ENCODE measurements around the gene EML1. TPM values are rescaled to one million over a fixed set of nuclear protein-coding genes. Genes with fewer than 3 reads are reported as not detected.
A peak's percentile ranks its signal among the peaks of the same experiment; 100 is the strongest.

Gene EML1
- total RNA-seq, 1 experiment from 2014 or later, result 9.5 TPM

GRCh38 chr14:99941211-99941610, 148.0 kb downstream of the EML1 start:
- H3K27ac Mint-ChIP-seq (ENCODE audit: low read depth, unreplicated experiment), result no peak overlapping the region
- TF ChIP-seq, protein P1, sequence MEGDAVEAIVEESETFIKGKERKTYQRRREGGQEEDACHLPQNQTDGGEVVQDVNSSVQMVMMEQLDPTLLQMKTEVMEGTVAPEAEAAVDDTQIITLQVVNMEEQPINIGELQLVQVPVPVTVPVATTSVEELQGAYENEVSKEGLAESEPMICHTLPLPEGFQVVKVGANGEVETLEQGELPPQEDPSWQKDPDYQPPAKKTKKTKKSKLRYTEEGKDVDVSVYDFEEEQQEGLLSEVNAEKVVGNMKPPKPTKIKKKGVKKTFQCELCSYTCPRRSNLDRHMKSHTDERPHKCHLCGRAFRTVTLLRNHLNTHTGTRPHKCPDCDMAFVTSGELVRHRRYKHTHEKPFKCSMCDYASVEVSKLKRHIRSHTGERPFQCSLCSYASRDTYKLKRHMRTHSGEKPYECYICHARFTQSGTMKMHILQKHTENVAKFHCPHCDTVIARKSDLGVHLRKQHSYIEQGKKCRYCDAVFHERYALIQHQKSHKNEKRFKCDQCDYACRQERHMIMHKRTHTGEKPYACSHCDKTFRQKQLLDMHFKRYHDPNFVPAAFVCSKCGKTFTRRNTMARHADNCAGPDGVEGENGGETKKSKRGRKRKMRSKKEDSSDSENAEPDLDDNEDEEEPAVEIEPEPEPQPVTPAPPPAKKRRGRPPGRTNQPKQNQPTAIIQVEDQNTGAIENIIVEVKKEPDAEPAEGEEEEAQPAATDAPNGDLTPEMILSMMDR (IDR thresholded peaks at IDR 0.05; ENCODE audit: unreplicated experiment), result no peak
- no peaks in the 10 kb centered on the region for H3K36me3 Mint-ChIP-seq (ENCODE audit: insufficient read depth, unreplicated experiment)
- ChIA-PET CTCF (no interaction called here), POLR2A (no interaction called here)
- H3K4me3 Mint-ChIP-seq (ENCODE audit: unreplicated experiment), result no peak overlapping the region
- H3K27me3 Mint-ChIP-seq (ENCODE audit: insufficient read depth, unreplicated experiment), result no peaks in the 10 kb centered on the region
- H3K4me1 Mint-ChIP-seq (ENCODE audit: insufficient read depth, unreplicated experiment), result no peaks in the 10 kb centered on the region
- intact Hi-C loops (cut with micrococcal nuclease), result no loop called here
- BruUV-seq (replicated peaks), result no TSS peak
- DNase-seq (ENCODE audit: unreplicated experiment), result no peak
- H3K9me3 Mint-ChIP-seq (ENCODE audit: unreplicated experiment), result no peaks in the 10 kb centered on the region

GRCh38 chr14:99943620-99944019, 150.4 kb downstream of the EML1 start:
- Mint-ChIP-seq H3K4me3 (ENCODE audit: unreplicated experiment) (no peak overlapping the region), H3K27me3 (ENCODE audit: insufficient read depth, unreplicated experiment) (no peaks in the 10 kb centered on the region), H3K9me3 (ENCODE audit: unreplicated experiment) (no peaks in the 10 kb centered on the region), H3K4me1 (ENCODE audit: insufficient read depth, unreplicated experiment) (peaks cover 6% of the 10 kb centered on the region), H3K27ac (ENCODE audit: low read depth, unreplicated experiment) (peak overlapping the region; percentile 44), H3K36me3 (ENCODE audit: insufficient read depth, unreplicated experiment) (no peaks in the 10 kb centered on the region)
- POLR2A ChIA-PET, result no interaction called here
- TF ChIP-seq, protein P1 (IDR thresholded peaks at IDR 0.05; ENCODE audit: unreplicated experiment), result no peak
- CTCF ChIA-PET, result no interaction called here
- BruUV-seq (replicated peaks), result no TSS peak
- no peak for DNase-seq (ENCODE audit: unreplicated experiment)
- intact Hi-C loops (cut with micrococcal nuclease), result no loop called here

- ChIA-PET POLR2A (no interaction called here), CTCF (no interaction called here)
- intact Hi-C loops (cut with micrococcal nuclease), result no loop called here
- Mint-ChIP-seq H3K27me3 (ENCODE audit: insufficient read depth, unreplicated experiment) (no peaks in the 10 kb centered on the region), H3K27ac (ENCODE audit: low read depth, unreplicated experiment) (no peak overlapping the region), H3K4me1 (ENCODE audit: insufficient read depth, unreplicated experiment) (peaks cover 6% of the 10 kb centered on the region), H3K4me3 (ENCODE audit: unreplicated experiment) (no peak overlapping the region), H3K9me3 (ENCODE audit: unreplicated experiment) (no peaks in the 10 kb centered on the region), H3K36me3 (ENCODE audit: insufficient read depth, unreplicated experiment) (no peaks in the 10 kb centered on the region)
- no peak for DNase-seq (ENCODE audit: unreplicated experiment)
- BruUV-seq (replicated peaks), result no TSS peak
- TF ChIP-seq, protein P1 (IDR thresholded peaks at IDR 0.05; ENCODE audit: unreplicated experiment), result no peak
These were observed 151.0 kb downstream of the EML1 start for GRCh38 chr14:99944241-99944651.

DNA sequence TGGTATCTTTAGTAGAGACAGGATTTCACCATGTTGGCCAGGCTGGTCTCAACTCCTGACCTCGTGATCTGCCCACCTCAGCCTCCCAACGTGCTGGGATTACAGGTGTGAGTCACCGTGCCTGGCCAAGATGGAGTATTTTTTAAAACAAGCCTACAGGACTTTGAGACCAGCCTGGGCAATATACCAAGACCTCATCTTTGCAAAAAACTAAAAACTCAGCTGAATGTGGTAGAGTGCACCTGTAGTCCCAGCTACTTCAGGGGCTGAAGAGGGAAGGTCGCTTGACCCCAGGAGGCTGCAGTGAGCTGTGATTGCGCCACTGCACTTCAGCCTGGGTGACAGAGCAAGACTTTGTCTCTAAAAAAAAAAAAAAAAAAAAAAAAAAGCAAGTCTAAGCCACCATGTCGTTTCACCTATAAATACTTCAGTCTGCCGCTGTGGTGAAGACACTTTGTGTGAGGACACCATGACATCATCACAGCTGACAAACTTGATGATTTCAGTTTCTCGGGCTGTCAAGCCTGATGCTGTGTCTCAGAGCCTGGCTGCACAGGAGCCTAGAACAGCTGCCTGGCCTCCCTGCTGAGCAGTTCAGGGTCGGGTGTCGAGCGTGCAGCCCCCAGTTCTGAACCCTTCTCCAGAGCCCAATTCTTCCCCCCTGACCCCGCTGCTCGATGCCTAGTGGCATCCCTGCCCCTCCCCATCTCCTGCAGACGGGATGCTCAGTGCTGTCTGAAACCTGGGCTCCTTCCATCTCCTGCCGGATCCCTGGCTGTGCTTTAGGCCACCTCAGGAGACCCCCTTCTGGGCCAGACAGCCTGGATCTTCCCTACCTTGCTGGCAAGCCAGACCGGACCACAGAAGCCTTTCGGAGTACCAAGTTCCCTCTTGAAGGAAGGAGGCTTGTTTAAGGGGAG, 152.8 kb downstream of the EML1 start:
- ChIA-PET CTCF (interaction anchor here (0.6 to 1.5 kb wide), 4 partner anchors 8 to 15 kb away, joined by 3 to 6 read pairs (median 4); no protein-coding TSS in a partner anchor), POLR2A (interaction anchor here (0.7 kb wide), 1 partner anchor 36 kb away, joined by 3 read pairs; no protein-coding TSS in a partner anchor)
- TF ChIP-seq, protein P1 (IDR thresholded peaks at IDR 0.05; ENCODE audit: unreplicated experiment), result no peak
- Mint-ChIP-seq H3K4me3 (ENCODE audit: unreplicated experiment) (no peak overlapping the region), H3K27me3 (ENCODE audit: insufficient read depth, unreplicated experiment) (no peaks in the 10 kb centered on the region), H3K9me3 (ENCODE audit: unreplicated experiment) (no peaks in the 10 kb centered on the region), H3K27ac (ENCODE audit: low read depth, unreplicated experiment) (no peak overlapping the region), H3K36me3 (ENCODE audit: insufficient read depth, unreplicated experiment) (no peaks in the 10 kb centered on the region), H3K4me1 (ENCODE audit: insufficient read depth, unreplicated experiment) (peaks cover 6% of the 10 kb centered on the region)
- intact Hi-C loops (cut with micrococcal nuclease), result no loop called here
- peak; percentile 17 for DNase-seq (ENCODE audit: unreplicated experiment)
- no TSS peak for BruUV-seq (replicated peaks)

Data from MCF 10A (cell line).